Measurements from ENCODE around the gene IFIT3.
A peak's percentile ranks its signal among the peaks of the same experiment; 100 is the strongest.
"Not testable (repeated sequence)": the region's sequence is repeated elsewhere in the genome, so short reads cannot be mapped to it uniquely, and the experiment has no call there.

IFIT3 gene

GRCh38 chr10:89327803-89328441, at the start of gene IFIT3:
TSS of gene IFIT3 (plus strand) at chr10:89327997. CDS start at chr10:89328074, 77 bp downstream.
- DNase-seq = peak; percentile 84
- in situ Hi-C loops (cut with MboI; ENCODE audit: low pct_unique_long_range_greater_than_20kb, low sequenced_read_pairs) = no loop called here

GRCh38 chr10:89278034-89278535, 49.7 kb upstream of the IFIT3 start:
- in situ Hi-C loops (cut with MboI; ENCODE audit: low pct_unique_long_range_greater_than_20kb, low sequenced_read_pairs) = loop anchor here (10.0 kb wide), 1 partner anchor 97 kb away; the partner anchor contains the start of gene IFIT1B
- no peak for DNase-seq

- in situ Hi-C loops (cut with MboI; ENCODE audit: low pct_unique_long_range_greater_than_20kb, low sequenced_read_pairs) = loop anchor here (10.0 kb wide), 1 partner anchor 96 kb away; the partner anchor contains the start of gene IFIT1B
- DNase-seq = no peak
Observed at GRCh38 chr10:89278900-89279392, 48.9 kb upstream of the IFIT3 start.

GRCh38 chr10:89279421-89279869, 48.4 kb upstream of the IFIT3 start:
- no peak for DNase-seq
- in situ Hi-C loops (cut with MboI; ENCODE audit: low pct_unique_long_range_greater_than_20kb, low sequenced_read_pairs) = loop anchor here (10.0 kb wide), 1 partner anchor 95 kb away; the partner anchor contains the start of gene IFIT1B

- no peak for DNase-seq
- in situ Hi-C loops (cut with MboI; ENCODE audit: low pct_unique_long_range_greater_than_20kb, low sequenced_read_pairs) = no loop called here
Observed at GRCh38 chr10:89280508-89280907, 47.3 kb upstream of the IFIT3 start.

- DNase-seq = no peak
- in situ Hi-C loops (cut with MboI; ENCODE audit: low pct_unique_long_range_greater_than_20kb, low sequenced_read_pairs) = no loop called here
Observed at GRCh38 chr10:89281606-89282395, 46.0 kb upstream of the IFIT3 start.

GRCh38 chr10:89283025-89283935, 44.5 kb upstream of the IFIT3 start:
- no peak for DNase-seq
- in situ Hi-C loops (cut with MboI; ENCODE audit: low pct_unique_long_range_greater_than_20kb, low sequenced_read_pairs) = no loop called here

GRCh38 chr10:89283936-89284475, 43.8 kb upstream of the IFIT3 start:
- DNase-seq = no peak
- in situ Hi-C loops (cut with MboI; ENCODE audit: low pct_unique_long_range_greater_than_20kb, low sequenced_read_pairs) = no loop called here

GRCh38 chr10:89284711-89285110, 43.1 kb upstream of the IFIT3 start:
- DNase-seq; in situ Hi-C loops (cut with MboI; ENCODE audit: low pct_unique_long_range_greater_than_20kb, low sequenced_read_pairs): not testable (repeated sequence)

GRCh38 chr10:89285303-89285702, 42.5 kb upstream of the IFIT3 start:
- DNase-seq; in situ Hi-C loops (cut with MboI; ENCODE audit: low pct_unique_long_range_greater_than_20kb, low sequenced_read_pairs): not testable (repeated sequence)

- DNase-seq = no peak
- in situ Hi-C loops (cut with MboI; ENCODE audit: low pct_unique_long_range_greater_than_20kb, low sequenced_read_pairs) = no loop called here
Observed at GRCh38 chr10:89294721-89295239, 33.0 kb upstream of the IFIT3 start.

GRCh38 chr10:89295597-89295996, 32.2 kb upstream of the IFIT3 start:
- peak; percentile 61 for DNase-seq
- in situ Hi-C loops (cut with MboI; ENCODE audit: low pct_unique_long_range_greater_than_20kb, low sequenced_read_pairs) = no loop called here

- in situ Hi-C loops (cut with MboI; ENCODE audit: low pct_unique_long_range_greater_than_20kb, low sequenced_read_pairs) = no loop called here
- peak; percentile 81 for DNase-seq
Observed at GRCh38 chr10:89296220-89296648, 31.6 kb upstream of the IFIT3 start.

- no peak for DNase-seq
- in situ Hi-C loops (cut with MboI; ENCODE audit: low pct_unique_long_range_greater_than_20kb, low sequenced_read_pairs) = no loop called here
Observed at GRCh38 chr10:89297356-89297755, 30.4 kb upstream of the IFIT3 start.

- no peak for DNase-seq
- in situ Hi-C loops (cut with MboI; ENCODE audit: low pct_unique_long_range_greater_than_20kb, low sequenced_read_pairs) = no loop called here
Observed at GRCh38 chr10:89297791-89298190, 30.0 kb upstream of the IFIT3 start.

GRCh38 chr10:89299031-89299430, 28.8 kb upstream of the IFIT3 start:
- in situ Hi-C loops (cut with MboI; ENCODE audit: low pct_unique_long_range_greater_than_20kb, low sequenced_read_pairs) = no loop called here
- no peak for DNase-seq

GRCh38 chr10:89301232-89301631, 26.6 kb upstream of the IFIT3 start:
- in situ Hi-C loops (cut with MboI; ENCODE audit: low pct_unique_long_range_greater_than_20kb, low sequenced_read_pairs) = no loop called here

GRCh38 chr10:89301721-89302445, 25.9 kb upstream of the IFIT3 start, which contains the start of gene IFIT2:
TSS of gene IFIT2 (plus strand) at chr10:89302046. CDS start at chr10:89302124, 78 bp downstream.
- in situ Hi-C loops (cut with MboI; ENCODE audit: low pct_unique_long_range_greater_than_20kb, low sequenced_read_pairs) = no loop called here
- DNase-seq = peak; percentile 78

More at GRCh38 chr10:89301232-89301631, 26.6 kb upstream of the IFIT3 start:
- peak; percentile 73 for DNase-seq
